ENCODE results near the gene IQSEC1.

- TF ChIP-seq POLR2AphosphoS5 (IDR thresholded peaks at IDR 0.05; ENCODE audit: low read depth, low read length) = no peak
- TF ChIP-seq POLR2A (IDR thresholded peaks at IDR 0.05; ENCODE audit: low read depth, low read length) = no peak
Measured at GRCh38 chr3:13055634-13056033, 17.6 kb downstream of the IQSEC1 start.
